Neural progenitor cell (in vitro differentiated cells): ENCODE measurements around the gene SEC62.

Source experiments
- EZH2 ChIP-seq: fragments of 200-600 bp; sonication (generic); IDR thresholded peaks from 2 replicates; pipeline ENCODE4 v1.6.1; 2017; ENCODE audit warnings: antibody characterized with exemption, mild to moderate bottlenecking, moderate library complexity
- EZH2phosphoT487 ChIP-seq: fragments of 200-600 bp; sonication (generic); IDR thresholded peaks from 2 replicates; pipeline ENCODE4 v1.6.1; 2017; ENCODE audit warnings: antibody characterized with exemption
- TF ChIP-seq, protein P1 (sequence below): fragments of 200-600 bp; sonication (generic); IDR thresholded peaks from 2 replicates; pipeline ENCODE4 v1.5.1; 2017; ENCODE audit warnings: antibody characterized with exemption, mild to moderate bottlenecking

DNA sequence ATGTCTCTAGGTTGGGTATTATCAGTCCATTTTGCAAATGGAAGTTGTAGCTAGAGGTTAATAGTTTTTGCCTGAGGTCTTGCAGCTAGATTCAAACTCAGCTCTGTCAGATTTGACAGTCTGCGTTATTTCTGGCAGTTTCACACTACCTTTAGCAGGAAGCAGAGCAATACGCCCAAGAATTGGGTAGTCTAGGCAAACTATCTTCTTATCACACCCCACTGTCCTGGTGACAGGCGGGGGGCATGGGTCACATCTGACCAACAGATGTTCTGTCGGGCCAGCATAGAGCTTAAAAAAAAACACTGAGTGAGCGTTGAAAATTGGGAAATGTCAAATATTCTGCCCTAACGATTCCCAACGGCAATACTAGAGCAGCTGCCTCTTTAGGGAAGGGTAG is 76.9 kb downstream of the SEC62 start:
- TF ChIP-seq, protein P1, sequence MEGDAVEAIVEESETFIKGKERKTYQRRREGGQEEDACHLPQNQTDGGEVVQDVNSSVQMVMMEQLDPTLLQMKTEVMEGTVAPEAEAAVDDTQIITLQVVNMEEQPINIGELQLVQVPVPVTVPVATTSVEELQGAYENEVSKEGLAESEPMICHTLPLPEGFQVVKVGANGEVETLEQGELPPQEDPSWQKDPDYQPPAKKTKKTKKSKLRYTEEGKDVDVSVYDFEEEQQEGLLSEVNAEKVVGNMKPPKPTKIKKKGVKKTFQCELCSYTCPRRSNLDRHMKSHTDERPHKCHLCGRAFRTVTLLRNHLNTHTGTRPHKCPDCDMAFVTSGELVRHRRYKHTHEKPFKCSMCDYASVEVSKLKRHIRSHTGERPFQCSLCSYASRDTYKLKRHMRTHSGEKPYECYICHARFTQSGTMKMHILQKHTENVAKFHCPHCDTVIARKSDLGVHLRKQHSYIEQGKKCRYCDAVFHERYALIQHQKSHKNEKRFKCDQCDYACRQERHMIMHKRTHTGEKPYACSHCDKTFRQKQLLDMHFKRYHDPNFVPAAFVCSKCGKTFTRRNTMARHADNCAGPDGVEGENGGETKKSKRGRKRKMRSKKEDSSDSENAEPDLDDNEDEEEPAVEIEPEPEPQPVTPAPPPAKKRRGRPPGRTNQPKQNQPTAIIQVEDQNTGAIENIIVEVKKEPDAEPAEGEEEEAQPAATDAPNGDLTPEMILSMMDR = no peak
- TF ChIP-seq EZH2 (no peak), EZH2phosphoT487 (no peak)
